Loucy (cell line): Measurements from ENCODE around the gene FRMD4A.

Source experiments
- CTCF ChIP-seq: fragments of 200-600 bp; sonication (generic); conservative IDR thresholded peaks from 2 replicates; pipeline ENCODE4 v1.5.1; 2014; ENCODE audit warnings: mild to moderate bottlenecking, antibody characterized with exemption, low read length
- EZH2phosphoT487 ChIP-seq: fragments of 200-600 bp; IDR thresholded peaks from 2 replicates; pipeline ENCODE4 v1.6.1; 2018; ENCODE audit warnings: antibody characterized with exemption, mild to moderate bottlenecking, moderate library complexity, borderline replicate concordance

GRCh38 chr10:13695588-13695987 is 635.1 kb downstream of the FRMD4A start:
- no peak for TF ChIP-seq CTCF
- TF ChIP-seq EZH2phosphoT487: no peak
